GM19452 (cell line): ENCODE results near the gene TCP11L2.
A peak's percentile ranks its signal among the peaks of the same experiment; 100 is the strongest.

ENCODE experiments used
- ATAC-seq: cut with Tn5 transposase; IDR thresholded peaks from one replicate; pipeline ENCODE4 v1.9.1; 2021; ENCODE audit not compliant: unreplicated experiment

Gene TCP11L2

DNA sequence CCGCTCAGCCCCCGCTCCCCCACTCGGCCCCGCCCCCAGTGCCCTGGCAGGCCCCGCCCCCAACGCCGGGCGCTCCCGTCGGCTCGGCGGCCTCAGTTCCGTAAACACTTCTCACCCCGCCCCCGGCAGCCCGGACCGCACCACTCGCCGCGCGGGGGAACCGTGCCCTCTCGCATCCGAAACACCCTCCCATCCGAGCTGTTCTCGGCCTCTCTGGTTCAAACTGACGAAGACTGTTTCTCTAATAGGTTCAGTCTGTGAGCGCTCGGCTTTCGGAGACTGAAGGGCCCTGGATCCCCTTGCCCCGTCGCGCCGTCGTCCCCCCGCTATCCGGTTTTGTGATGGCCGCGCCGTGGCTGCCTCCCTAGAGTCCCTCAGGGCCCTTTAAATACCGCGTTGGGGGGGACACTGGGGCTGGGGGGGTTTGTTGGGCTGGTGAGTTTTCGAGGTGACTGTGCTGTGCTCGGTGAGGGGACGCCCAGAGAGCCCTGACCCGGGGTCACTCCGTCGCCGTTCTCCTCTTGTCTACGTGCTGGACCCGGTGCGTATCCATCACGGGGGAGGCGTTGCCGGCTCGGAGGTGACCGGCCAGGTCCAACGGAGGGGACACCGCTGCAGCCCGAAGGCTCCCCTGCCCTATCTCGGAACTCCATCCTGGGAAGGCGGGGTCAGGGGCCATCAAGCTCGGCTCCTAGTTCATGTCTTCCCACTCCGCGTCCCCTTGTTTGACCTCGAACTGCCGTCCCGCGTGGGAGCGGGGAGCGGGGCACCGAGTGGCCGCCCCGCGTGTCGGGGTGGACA is at the start of gene TCP11L2:
Gene TCP11L2 (plus strand): TSS at position 333 of the 801 bp plus-strand sequence. CDS start 8,343 bp downstream, outside the sequence.
- peak; percentile 76 for ATAC-seq

- ATAC-seq = no peak
Observed at GRCh38 chr12:106254724-106255123, 47.8 kb upstream of the TCP11L2 start.

DNA sequence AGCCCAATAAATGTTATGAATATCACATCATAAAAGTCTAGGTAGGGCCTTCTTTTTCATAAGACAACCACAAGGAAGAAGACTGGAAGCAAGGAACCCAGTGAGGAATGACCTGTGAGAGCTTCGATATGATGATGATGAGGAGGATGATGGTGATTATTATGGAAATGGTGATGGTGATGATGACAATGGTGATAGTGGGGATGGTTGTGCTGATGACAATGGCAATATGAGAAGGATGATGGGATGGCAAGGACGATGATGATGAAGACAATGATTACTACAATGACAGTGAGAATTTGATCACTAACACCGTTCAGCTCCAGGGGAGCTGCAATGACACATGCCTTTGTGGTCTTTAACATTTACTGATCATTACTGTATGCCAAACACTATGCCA is 47.0 kb upstream of the TCP11L2 start:
- ATAC-seq = no peak

DNA sequence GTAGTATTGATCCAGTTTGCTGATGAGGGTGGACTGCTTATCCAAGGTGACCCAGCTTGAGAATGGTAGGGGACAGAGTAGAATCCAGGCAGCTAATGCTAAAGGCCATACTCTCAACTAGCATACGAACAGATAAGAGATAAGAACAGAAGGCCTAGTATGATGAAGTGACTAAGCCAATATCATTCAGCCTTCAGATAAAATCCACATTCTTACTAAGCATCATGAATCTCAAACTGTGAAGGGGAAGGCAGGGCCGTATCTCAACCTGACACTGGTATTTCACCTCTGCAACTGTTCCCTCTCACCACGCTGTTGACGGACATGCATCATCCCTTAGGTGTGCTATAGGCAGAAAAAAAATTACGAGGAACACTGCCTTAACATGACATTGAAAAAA is 46.6 kb upstream of the TCP11L2 start:
- ATAC-seq = no peak

GRCh38 chr12:106256524-106256923 is 46.0 kb upstream of the TCP11L2 start:
- ATAC-seq = no peak

- ATAC-seq = no peak
Observed at GRCh38 chr12:106258226-106258625, 44.3 kb upstream of the TCP11L2 start.

- no peak for ATAC-seq
Observed at GRCh38 chr12:106258935-106259334, 43.6 kb upstream of the TCP11L2 start.

DNA sequence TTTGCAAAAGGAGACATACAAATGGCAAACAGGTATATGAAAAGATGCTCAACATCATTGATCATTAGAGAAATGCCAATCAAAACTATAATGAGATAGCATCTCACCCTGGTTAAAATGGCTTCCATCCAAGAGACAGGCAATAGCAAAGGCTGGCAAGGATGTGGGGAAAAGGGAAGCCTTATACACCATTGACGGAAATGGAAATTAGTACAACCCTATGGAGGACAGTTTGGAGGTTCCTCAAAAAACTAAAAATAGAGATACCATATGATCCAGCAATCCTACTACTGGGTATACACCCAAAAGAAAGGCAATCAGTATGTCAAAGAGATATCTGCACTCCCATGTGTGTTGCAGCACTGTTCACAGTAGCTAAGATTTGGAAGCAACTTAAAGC is 37.4 kb upstream of the TCP11L2 start:
- no peak for ATAC-seq

DNA sequence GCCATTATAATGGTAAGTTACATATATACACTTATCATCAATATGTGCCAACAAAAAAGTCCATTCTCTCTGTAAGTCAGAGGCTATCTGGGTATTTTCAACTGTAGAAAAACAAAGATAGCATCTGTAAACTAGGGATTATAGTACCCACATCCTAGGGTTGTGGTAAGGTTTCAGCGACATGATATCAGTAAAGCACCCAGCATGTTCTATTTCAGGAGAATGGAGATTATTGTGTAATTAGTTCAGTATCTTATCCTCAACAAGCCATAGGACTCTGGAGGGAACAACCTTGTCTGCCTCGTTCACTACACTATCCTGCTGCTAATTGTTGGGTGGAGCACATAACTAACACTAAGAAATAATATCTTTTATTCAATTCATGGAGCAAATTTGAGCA is 35.0 kb upstream of the TCP11L2 start:
- no peak for ATAC-seq

DNA sequence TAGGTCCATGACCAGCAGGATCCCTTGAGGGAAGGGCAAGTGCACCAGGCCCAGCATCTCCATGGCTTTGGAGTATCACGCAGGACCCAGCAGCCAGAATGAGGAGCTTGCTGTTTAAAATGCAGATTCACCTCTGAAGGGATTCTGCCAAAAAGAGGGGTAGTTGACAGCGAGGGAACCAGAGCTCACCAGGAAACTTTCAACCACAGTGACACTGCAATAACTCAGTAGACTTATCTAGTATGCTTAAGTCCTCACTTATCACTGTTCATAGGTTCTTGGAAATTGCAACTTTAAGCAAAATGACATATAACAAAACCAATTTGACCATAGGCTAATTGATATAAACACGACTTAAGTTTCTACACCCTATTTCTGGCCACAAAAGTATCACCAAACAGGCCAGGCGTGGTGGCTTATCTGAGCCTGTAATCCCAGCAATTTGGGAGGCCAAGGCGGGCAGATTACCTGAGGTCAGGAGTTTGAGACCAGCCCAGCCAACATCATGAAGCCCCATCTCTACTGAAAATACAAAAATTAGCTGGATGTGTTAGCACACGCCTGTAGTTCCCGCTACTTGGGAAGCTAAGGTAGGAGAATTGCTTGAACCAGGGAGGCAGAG is 33.3 kb upstream of the TCP11L2 start:
- ATAC-seq = no peak

DNA sequence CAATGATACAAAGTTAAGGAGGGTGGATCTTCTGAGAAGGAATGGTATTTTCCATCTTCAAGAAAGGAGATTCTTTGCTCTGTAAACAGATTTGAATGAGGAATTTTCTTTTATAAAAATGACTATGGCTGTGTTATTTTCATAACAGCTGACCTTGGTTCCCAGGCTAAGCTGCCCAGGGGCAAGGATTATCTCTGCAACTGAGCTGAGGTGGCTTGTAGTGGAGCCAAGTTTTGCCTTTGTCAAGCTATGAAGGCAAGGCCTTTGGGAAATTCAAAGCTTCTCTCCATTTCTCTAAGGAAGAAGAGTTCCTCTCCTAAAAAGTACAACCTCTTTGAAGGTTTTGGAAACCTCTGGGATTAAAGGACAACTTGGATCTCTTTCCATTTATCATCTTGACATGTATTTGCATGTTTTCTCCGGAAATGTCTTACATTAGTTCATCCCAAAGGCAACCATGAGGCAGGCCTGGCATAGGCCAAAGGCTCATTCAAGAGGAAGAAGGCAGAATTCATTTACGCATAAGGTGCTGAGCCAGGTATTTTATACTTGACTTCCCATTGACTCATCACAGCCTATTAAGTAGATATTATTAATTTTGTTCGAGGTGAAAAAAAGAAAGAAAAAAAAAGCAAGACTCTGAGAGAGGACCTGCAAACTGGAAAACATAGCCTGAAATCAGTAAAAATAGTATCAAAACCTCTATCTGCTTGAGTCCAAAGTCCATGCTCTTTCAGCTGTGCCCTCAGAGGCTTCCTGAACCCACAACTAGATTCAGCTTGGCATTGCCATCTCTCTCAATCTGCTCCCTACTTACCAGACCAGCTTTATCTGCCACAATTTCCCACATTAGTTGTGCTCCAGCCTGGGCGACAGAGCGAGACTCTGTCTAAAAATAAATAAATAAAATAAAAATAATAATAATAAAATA is 30.7 kb upstream of the TCP11L2 start:
- ATAC-seq = no peak

DNA sequence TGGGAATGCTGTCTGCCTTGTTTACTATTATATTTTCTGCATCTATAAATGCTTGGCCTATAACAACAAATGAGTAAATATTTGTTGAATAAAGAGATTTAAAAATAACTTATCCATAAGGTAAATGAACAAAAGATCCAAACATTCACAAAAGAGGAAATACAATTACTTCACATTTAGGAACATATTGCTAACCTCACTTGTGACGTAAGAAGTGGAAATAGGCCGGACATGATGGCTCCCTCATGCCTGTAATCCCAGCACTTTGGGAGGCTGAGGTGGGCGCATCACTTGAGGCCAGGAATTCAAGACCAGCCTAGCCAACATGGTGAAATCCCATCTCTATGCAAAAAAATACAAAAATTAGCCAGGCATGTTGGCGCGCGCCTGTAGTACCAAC is 29.0 kb upstream of the TCP11L2 start:
- no peak for ATAC-seq

GRCh38 chr12:106274012-106274411 is 28.5 kb upstream of the TCP11L2 start:
- no peak for ATAC-seq

- no peak for ATAC-seq
Observed at GRCh38 chr12:106274575-106275121, 27.9 kb upstream of the TCP11L2 start.

- ATAC-seq = no peak
Observed at GRCh38 chr12:106275458-106275857, 27.1 kb upstream of the TCP11L2 start.

GRCh38 chr12:106276032-106276740 is 26.3 kb upstream of the TCP11L2 start:
- ATAC-seq = peak; percentile 84

GRCh38 chr12:106280106-106280505 is 22.4 kb upstream of the TCP11L2 start:
- ATAC-seq = no peak

GRCh38 chr12:106281056-106281782 is 21.3 kb upstream of the TCP11L2 start:
- no peak for ATAC-seq

DNA sequence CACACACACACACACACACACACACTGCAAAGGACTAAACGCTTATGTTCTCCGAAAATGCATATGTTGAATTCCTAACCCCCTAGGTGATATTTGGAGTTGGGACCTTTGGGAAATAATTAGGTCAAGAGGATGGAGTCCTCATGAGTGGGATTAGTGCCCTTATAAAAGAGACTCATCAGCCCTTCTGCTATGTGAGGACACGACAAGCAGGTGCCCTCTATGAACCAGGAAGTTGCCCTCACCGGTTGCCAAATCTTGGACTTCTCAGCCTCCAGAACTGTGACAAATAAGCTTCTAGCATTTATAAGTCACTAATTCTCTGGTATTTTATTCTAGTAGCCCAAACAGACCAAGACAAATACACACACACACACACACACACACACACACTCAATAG is 20.7 kb upstream of the TCP11L2 start:
- ATAC-seq = no peak
